Umbilical cord (tissue), 2 donors: ENCODE results near the gene PCGF1. TPM values are rescaled to one million over a fixed set of nuclear protein-coding genes. Genes with fewer than 3 reads are reported as not detected.
"Not testable (repeated sequence)": the region's sequence is repeated elsewhere in the genome, so short reads cannot be mapped to it uniquely, and the experiment has no call there.

ENCODE experiments used
- DNase-seq: peaks from one replicate; pipeline ENCODE4 v3.0.0-alpha.2; 2015; ENCODE audit warnings: low spot score
- total RNA-seq: library from RNA; depleted of rRNA; stranded (reverse); fragments of >200 nt; gene quantifications from one replicate; pipeline ENCODE4 v1.2.3, GENCODE V29; 2014; ENCODE audit warnings: low replicate concordance; ENCODE audit not compliant: insufficient read depth

PCGF1 gene
- total RNA-seq, 1 donor from 2014 or later, result 13.5 TPM

GRCh38 chr2:74499940-74500577 lies 7.4 kb downstream of the PCGF1 start:
- no peak for DNase-seq

- peak; percentile 28 for DNase-seq
These were observed 8.1 kb downstream of the PCGF1 start, which contains the start of gene LBX2 for GRCh38 chr2:74499267-74499939. TSS of gene LBX2 (minus strand) at chr2:74499603. CDS start at chr2:74499537, 66 bp downstream.

GRCh38 chr2:74498500-74499266 lies 8.8 kb downstream of the PCGF1 start:
- DNase-seq, result no peak

GRCh38 chr2:74497777-74498499 lies 9.6 kb downstream of the PCGF1 start:
- no peak for DNase-seq

- no peak for DNase-seq
These were observed 10.3 kb downstream of the PCGF1 start for GRCh38 chr2:74496997-74497776.

- DNase-seq, result no peak
These were observed 12.1 kb downstream of the PCGF1 start for GRCh38 chr2:74495440-74495839.

- DNase-seq, result no peak
These were observed 13.9 kb downstream of the PCGF1 start for GRCh38 chr2:74493546-74493945.

GRCh38 chr2:74491648-74492544 lies 15.6 kb downstream of the PCGF1 start:
- no peak for DNase-seq

GRCh38 chr2:74489906-74490305 lies 17.6 kb downstream of the PCGF1 start:
- DNase-seq, result no peak

GRCh38 chr2:74488643-74489481 lies 18.6 kb downstream of the PCGF1 start:
- DNase-seq, result no peak

- DNase-seq, result no peak
These were observed 21.4 kb downstream of the PCGF1 start for GRCh38 chr2:74486141-74486540.

- not testable (repeated sequence) for DNase-seq
These were observed 23.8 kb downstream of the PCGF1 start for GRCh38 chr2:74483675-74484164.

- peak; percentile 99 for DNase-seq
These were observed 24.5 kb downstream of the PCGF1 start, which contains the start of the genes CCDC142 and TTC31 for GRCh38 chr2:74482801-74483674. TSS of gene CCDC142 (minus strand) at chr2:74482998. CDS start at chr2:74482837, 161 bp downstream. TSS of gene TTC31 (plus strand) at chr2:74483081. CDS start at chr2:74483096, 15 bp downstream.

GRCh38 chr2:74481961-74482800 lies 25.3 kb downstream of the PCGF1 start:
- no peak for DNase-seq

- no peak for DNase-seq
These were observed 26.1 kb downstream of the PCGF1 start for GRCh38 chr2:74481431-74481830.

GRCh38 chr2:74474899-74475298 lies 32.6 kb downstream of the PCGF1 start:
- no peak for DNase-seq

GRCh38 chr2:74474481-74474880 lies 33.0 kb downstream of the PCGF1 start:
- no peak for DNase-seq
